Measurements from ENCODE around the gene CORIN.
"Not testable (repeated sequence)": the region's sequence is repeated elsewhere in the genome, so short reads cannot be mapped to it uniquely, and the experiment has no call there.

CORIN gene

DNA sequence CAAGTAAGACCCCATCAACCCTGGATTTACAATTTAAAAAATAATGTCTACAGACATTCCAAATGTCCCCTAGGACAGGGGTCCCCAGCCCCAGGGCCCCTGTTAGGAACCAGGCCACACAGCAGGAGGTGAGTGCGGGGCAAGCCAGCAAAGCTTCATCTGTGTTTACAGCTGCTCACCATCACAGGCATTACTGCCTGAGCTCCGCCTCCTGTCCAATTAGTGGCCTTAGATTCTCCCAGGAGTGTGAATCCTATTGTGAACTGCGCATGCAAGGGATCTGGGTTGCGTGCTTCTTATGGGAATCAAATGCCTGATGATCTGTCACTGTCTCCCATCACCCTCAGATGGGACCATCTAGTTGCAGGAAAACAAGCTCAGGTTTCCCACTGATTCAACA, 206.7 kb downstream of the CORIN start:
- DNase-seq: no peak

DNA sequence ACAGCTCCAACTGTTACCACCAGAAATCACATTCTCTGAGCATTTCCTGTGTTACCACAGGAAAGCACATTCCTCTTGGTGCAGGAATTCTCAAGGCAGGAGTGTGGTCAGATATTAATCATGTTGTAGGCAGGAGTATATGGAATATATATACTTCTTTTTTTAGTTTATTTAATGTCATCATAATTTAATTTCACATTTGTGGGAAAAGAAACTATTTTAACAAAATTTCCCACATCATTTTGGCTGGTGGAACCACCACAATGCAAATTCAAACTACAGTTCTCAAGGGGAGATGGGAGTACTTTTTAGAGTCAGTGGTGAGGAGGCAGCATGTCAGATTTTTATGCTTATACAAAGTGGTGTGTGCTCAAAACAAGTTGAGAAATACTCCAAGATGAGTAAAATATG, 213.8 kb downstream of the CORIN start:
- no peak for DNase-seq

DNA sequence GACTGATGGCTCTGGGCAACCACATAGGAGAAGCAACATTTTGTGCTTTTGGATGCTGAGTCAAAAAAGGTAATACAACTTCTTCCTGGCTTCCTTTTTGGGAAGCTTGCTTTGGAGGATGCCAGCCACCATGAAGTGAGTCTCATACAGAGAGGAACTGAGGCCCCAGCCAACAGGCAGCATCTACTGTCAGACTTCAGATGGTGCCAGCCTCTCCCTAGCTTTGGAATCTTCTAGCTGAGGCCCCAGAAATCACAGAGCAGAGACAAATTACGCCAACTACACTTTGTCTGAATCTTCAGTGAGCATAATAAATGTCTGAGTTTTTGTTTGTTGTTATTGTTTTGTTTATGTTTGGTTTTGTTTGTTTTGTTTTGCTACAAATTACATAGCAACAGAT, 216.7 kb downstream of the CORIN start:
- DNase-seq: no peak

DNA sequence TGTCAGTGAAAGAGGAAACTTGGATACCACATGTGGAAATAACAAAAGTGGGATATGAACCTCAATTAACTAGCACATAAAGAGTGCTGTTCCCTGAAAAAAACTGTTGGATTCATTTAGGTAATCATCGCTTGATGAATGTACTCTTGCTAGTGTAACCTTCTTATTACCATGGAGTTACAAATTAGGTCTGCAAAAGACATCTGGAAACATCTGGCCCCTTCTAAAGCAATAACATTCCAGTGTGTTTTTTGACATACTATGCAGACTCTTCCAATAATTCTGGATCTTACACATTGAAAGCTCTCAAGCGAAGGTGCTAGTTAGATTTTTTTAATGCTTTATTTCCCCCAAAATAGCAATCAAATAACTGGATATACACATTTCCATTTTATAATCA, 218.2 kb downstream of the CORIN start:
- no peak for DNase-seq

DNA sequence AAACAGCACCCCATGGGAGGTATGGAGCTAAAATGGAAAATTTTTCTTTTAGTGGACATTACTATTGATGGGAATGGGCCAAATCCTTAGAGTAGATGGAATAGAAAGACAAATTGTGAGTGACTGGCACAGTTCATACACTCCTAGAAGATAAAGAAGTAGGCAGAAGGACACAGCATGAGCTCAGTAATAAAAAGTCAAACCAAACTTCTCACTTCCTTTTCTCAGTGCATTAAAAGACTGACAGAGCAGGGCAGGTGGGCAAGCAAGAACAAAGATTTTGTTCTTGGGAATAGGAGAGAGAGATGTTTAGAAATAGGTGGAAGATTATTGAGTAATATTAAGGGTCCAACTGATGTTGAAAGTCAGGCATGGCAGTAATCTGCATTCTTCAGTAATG, 220.3 kb downstream of the CORIN start:
- no peak for DNase-seq

DNA sequence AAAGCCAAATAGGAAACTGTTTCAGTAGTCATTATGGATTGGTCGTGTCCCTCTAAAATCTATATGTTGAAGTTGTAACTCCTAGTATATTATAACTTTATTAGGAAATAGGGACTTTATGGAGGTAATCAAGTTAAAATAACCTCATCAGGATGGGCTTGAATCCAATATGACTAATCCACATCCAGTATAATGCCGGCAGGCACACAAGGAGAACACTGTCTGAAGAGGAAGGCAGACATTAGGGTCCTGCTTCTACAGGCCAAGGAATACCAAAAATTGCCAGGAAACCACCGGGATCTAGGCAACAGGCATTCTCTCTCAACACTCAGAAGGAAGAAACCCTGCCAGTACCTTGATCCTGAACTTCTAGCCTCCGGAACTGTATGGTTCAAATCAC, 222.5 kb downstream of the CORIN start:
- DNase-seq: no peak

DNA sequence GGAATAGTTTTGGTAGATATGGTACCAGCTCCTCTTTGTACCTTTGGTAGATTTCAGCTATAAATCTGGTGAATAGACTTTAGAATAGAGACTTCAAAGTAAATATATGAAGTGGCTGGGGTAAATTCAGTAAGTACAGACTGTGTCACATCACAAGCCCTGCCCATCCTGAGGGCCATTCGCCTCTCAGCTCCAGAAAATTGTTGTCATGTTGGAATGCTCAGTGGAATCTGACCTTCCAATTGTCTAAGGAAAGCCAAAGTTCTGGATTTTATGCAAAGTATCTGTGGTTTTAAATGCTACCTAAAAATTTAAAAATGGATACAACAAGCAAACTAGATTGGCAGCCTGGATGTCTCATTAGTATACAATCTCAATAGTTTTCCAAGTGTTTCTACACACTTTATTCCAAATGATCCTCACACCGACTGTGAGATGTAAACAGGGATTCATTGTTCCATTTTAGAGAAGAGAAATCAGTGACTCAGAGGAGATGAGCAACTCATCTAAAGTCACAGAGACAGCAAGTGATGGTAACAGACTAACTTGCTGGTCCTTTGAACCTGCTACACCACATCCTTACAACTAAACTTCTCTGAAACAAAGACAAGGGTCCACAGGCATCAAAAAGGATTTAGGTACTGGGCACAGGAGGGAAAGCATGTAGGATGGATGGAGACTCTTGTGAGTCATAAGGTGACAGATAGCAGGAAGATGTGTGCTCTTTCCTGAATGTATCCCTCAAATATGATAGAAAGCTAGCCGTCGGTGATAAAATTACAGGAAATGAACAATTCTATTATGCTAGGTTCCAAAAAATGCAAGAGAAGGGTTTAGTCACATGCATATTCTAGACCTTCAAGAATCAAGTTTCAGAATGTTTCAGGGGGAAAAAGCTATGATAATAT, 225.5 kb downstream of the CORIN start:
- no peak for DNase-seq

DNA sequence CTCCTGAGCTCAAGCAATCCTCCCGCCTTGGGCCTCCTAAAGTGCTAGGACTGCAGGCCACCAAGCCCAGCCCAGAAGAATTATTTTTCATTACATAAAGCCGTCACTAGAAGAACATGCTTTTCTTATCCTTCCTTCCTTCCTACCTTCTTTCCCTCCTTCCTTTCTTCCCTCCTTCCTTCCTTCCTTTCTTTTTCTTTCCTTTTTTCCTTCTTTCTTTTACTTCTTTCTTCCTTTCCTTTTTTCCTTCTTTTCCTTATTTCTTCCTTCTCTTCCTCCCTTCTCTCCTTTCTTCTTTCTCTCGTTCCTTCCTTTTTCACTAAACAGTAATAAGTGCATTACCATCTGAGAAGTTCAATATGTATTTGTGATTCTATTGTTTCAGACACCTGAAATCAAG, 231.4 kb downstream of the CORIN start:
- DNase-seq: no peak

DNA sequence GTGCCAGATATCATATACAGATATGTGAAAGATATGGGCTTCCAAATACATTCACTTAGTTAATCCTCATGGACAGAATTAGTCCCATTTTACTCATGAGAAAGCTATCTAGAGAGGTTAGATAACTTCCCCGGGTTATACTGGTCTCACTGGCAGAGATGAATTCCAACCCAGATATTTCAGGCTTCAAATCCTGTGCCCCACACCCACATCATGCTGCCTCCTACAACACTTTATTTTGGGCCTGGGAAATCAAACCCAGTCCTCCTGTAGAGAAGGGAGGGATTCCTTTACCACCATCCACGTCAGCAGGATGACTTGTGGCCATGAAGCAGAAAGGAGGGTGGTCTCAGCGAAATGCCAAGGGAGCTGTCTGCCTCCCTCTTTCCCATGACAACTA, 239.0 kb downstream of the CORIN start:
- DNase-seq: no peak

DNA sequence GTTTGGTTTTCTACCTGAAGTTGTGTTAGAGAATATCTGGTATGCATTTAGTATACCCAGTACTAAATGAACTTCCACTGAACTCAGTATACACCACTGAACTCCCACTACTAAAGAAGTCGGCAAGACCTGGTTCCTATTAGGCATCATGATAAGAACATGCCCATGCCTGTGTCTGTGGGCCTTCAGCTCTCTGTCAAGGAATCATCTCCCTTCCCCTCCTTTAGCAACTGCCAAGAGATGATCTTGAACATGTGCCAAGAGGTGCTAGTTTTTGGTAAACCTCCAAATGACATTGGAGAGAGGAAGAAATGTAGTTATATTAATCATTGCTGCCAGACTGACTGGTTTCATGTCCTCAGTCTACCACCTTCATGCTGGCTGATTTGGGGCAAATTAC, 239.5 kb downstream of the CORIN start:
- no peak for DNase-seq

DNA sequence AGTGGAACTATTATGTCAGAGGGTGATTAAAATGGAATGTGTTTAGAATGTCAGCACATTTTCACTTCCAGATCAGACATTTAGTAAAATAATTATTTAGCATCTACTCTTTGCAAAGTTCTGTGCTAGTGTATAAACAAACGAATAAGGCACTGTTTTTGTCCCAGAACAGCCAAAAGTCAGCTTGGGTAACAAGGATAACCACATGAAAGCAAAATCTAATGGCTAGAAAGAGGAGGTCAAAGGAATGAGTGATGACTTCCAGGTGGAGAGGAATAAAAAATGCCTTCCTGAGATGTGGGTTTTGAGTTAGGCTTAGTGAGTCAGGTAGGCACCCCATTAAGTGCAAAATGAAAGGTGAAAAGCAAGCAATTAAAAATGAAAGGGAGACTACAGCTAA, 240.2 kb downstream of the CORIN start:
- DNase-seq: no peak

DNA sequence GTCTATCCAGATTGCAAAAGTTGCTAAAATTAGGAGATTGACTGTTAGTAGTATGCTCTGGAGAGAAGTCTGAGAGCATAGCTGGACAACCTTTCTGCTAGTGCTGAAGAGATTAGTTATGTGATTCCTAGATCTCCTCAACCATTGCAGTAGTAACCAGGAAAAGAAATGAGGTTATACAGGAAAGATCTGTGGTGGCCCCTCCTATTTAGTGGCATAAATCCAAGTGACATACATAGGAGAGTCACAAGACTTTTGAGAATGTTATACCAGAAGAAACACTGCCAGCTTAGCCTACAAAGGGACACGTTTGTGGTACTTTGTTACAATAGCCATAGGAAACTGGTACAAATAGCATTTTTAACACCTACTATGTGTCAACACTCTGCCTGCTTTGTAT, 247.5 kb downstream of the CORIN start:
- no peak for DNase-seq

DNA sequence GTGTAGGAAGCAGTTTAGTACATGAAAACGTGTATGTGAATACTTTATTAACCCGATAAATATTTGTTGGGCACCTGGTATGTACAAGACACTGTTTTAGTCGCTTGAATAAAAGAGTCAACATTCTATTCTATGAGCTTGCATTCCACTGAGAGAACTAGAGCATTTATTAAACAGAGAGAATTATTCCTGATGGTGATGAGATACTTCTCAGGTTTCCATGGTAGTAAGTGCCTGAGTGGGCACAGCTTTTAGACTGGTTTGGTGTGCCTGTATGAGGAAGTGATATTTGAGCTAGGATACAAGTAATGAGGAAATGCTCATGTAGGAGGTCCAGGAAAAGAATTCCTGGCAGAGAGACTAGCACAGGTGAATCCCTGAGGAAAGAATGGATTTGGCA, 258.6 kb downstream of the CORIN start:
- no peak for DNase-seq

DNA sequence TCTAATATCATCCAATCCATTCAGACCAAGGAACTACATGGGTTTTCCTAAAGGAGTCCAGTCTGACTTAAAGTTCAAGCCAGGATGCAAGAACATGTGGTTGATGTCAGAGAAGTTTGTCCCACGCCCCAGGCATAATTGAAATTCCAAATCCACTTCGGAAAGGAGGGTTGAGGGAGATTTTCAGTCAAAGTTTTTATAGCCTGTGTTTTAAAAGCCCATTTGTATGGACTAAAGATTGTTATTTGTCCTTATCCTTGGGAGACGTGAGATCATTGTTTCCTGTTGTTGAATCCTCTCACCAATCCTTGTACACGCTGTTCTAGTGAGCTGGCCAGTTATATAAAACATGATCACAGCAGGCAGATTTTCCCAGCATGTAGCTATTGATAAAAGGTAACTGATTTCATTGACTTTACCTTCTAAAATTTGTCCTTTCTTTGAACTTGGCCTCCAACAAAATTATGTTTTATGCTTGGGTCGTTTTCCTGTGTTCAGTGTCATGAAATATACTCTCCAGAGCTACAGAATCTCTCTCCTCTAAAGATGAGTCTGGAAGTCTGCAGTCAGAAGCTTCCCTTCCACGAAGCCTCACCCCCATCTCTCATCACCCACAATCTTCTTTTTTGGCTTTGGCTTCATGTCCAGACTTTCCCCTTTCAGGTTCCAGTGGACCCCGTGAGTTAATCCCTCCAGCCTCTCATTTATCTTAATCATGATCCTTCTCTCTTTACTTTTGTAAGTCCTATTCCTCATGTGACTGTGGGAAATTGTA, 259.9 kb downstream of the CORIN start:
- DNase-seq: no peak

DNA sequence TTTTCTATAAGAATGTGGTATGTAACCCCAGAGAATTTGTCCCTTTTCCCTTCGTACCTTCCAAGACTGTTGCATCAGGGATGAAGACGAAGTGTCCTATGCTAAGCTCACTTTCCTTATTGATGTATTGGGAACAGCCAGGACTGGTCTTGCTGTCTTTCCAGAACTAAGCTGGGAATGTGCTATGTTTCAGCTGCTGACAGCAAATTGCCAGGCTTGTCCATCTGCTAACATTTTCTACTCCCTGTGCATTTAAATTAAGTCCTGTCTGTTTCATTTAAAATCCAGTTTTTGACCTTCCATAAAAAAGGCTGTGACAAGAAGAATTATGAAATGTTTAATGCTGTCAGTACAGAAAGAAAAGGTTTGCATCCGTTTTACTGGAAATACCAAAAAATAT, 264.9 kb downstream of the CORIN start:
- DNase-seq: no peak

DNA sequence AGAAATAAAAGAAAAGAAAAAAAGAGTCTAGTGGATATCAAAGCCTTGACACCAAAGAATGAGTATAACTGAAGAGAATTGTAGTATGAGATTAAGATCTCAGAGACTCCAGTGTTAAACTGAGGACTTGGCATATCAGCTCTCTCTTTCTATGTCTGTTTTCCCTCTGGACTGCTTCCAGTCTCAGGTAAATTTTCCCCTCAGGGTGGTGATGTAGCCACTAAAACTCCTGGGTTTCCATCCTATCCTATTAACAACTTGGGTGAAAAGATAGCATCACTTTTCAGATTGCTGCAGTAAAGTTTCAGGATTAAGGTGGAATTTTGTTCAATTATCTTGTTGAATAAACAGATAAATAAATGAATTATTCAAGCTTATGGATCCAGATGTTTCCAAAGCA, 267.1 kb downstream of the CORIN start:
- DNase-seq: no peak

DNA sequence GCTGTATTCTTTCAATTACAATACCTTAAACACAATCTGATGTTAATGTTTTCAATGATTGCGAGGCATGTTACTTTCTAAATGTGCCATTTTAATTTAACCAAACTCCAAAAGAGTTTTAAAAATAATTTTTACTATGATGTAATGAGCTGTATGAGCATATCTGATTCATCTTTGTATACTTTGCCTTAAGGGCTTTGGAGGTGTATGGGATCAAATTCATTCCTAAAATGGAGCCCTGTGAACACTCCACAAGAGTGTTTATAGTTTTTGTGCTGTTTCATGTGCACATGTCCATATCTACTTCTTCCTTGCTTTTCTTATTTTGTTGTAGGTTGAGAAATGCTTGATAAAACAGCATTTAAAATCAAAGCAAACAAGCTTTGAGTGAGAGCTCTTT, 270.4 kb downstream of the CORIN start:
- DNase-seq: no peak

DNA sequence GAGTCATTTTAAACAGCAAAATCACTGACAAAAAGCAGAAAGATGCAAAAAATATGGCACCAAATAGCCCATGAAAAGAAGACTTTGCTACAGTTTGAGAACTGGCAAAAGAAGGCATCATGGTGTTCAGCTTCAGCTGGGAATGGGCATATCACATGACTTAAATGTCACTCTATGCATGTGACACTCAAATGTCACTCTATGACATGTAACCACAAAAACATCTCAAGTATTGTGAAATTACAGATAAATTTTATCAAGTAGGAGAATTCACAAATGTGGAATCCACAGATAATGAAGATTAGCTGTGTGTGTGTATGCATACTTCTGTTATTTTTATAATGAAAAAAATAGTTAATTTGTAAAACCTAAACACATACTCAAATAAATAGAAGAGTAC, 270.9 kb downstream of the CORIN start:
- DNase-seq: no peak

DNA sequence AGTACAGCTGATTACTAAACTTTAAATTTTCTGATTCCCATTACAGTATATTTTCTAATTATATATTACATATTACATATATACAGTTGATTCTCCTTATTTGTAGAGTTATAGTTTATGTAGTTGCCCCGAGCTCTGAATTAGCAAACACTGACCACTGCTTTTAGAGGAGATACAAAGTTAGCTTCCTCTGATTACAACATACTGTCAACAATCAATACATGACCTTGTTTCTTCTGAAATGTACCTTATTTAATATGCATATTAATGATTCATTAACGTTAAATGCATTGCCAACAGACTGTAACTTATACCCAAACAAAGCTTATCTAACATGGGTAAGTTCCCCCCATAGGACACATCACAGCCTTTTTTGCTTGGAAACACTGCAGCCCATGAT, 271.3 kb downstream of the CORIN start:
- no peak for DNase-seq

DNA sequence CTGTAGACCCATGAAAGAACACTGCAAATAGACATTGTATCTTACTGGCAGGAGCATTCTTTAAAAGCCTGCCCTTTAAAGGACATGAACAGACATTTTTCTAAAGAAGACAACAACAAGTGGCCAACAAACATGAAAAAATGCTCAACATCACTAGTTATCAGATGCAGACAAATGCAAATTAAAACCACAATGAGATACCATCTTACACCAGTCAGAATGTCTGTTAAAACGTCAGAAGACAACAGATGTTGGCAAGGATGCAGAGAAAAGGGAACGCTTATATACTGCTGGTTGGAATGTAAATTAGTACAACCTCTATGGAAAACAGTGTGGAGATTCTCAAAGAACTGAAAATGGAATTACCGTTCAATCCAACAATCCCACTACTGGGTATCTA, 275.6 kb downstream of the CORIN start:
- no peak for DNase-seq

DNA sequence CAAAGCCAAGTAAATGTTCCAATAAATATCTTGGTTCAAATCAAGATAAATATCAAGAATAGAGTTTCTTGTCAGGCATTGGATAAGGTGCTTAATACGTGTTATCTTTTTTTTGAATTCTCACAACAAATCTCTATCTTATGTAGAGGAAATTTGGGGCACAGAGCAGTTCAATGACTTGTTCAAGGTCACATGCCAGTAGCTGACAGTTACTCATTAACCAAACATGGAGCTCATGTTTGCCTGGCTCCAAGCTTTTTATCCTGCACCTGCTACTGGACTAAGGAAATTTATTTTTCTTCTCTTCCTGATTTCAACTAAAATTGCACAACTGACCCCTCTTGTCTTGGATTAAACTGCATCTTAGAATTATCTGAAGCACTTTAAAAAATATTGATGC, 276.5 kb downstream of the CORIN start:
- no peak for DNase-seq

DNA sequence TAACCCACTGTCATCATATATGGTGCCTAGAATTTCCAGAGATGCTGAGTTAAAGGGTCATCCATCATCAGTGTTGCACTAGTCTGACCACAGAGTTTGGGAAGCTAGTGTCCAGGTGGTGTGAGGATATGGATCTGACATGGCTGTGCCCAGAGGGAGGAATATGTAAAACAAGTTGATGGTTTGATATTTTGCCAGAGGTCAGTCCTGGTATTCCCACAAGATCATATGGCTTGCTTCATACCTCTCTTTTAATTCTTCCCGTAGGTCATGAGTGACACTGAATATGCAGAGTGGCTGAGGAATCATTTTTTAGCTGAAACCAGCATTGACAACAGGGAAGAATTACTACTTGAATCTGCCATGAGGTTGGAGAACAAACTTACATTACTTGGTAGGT, 277.2 kb downstream of the CORIN start:
- DNase-seq: no peak

DNA sequence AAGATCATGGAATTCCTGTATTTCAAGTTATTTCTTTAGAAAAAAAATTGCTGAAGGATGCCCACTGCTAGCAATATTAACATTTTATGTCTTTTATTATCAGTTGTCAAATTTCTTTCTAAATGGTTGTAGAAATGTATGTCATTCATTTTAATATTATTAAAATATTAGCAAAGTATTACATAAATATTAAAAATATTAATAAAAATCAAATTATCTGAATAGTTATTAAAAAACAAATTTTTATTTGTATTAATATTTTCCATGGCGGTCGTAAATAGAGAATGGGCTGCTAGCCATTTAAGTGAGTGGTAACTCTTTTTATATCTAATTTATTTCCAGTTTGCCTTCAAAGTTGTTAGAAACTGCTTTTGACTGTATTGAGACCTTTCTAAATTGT, 280.6 kb downstream of the CORIN start:
- DNase-seq: no peak

DNA sequence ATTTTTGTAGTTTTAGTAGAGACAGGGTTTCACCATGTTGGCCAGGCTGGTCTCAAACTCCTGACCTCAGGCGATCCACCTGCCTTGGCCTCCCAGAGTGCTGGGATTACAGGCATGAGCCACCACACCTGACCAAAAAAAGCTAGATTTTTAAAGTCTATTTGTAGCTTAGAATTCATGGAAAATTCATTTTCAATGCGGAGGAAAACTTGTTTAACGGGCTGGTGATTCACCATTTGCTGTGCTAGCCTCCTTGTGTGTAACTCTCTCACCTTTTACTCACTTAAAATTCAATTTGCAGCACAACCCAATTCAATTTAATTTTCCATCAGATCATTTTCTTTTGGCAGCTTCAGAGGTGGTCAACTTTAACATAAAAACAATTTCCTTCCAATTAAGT, 281.9 kb downstream of the CORIN start:
- not testable (repeated sequence) for DNase-seq

All from GF-D8 (cell line).